Breast epithelium (tissue), 3 donors: ENCODE data around the gene IL20.

ENCODE experiments used
- CTCF ChIP-seq, 3 donors: fragments of 450-650 bp; IDR thresholded peaks; one replicate each; pipeline ENCODE4 v1.5.1; 2016 to 2017; ENCODE audit warnings: antibody characterized with exemption in 3 of 3, mild to moderate bottlenecking in 3 of 3, moderate library complexity in 3 of 3
- POLR2A ChIP-seq: fragments of 450-650 bp; IDR thresholded peaks from one replicate; pipeline ENCODE4 v1.6.1; 2016; ENCODE audit warnings: antibody characterized with exemption, mild to moderate bottlenecking, moderate library complexity
- POLR2AphosphoS5 ChIP-seq, 3 donors: sonication (generic); formaldehyde crosslinking; IDR thresholded peaks; one replicate each; pipeline ENCODE4 v1.6.1; 2017; ENCODE audit warnings: antibody characterized with exemption in 3 of 3

- TF ChIP-seq CTCF (IDR thresholded peaks at IDR 0.05) (no peak), POLR2A (no peak), POLR2AphosphoS5 (IDR thresholded peaks at IDR 0.05) (no peak)
Observed at GRCh38 chr1:206828765-206829164, 36.7 kb upstream of the IL20 start.
